Caco-2 (cell line): Measurements from ENCODE around the gene CERS6. TPM values are rescaled to one million over a fixed set of nuclear protein-coding genes. Genes with fewer than 3 reads are reported as not detected.

Experiments
- BruUV-seq: library from RNA; stranded (reverse); fragments of 400-500 nt; replicated peaks from 2 replicates; lab custom pipeline; 2021; lab: Mats Ljungman, UMichigan
- CTCF ChIA-PET: fragments of 300-600 bp; sonication (Branson Sonifier 250); formaldehyde crosslinking; loops from one replicate; lab custom pipeline; 2022; ENCODE audit warnings: antibody characterized with exemption; lab: Charles Lee
- POLR2A ChIA-PET: fragments of 300-600 bp; sonication (Branson Sonifier 250); formaldehyde crosslinking; loops from one replicate; lab custom pipeline; 2022; ENCODE audit warnings: antibody characterized with exemption; lab: Charles Lee
- DNase-seq, 2 experiments: peaks; one replicate each; pipeline versions ENCODE4 v3.0.0 to v3.0.0-alpha.2; 2020 to 2022
- H3K27me3 ChIP-seq: replicated peaks from 2 replicates; pipeline ENCODE4 v1.6.0; 2011; ENCODE audit warnings: low read length; ENCODE audit not compliant: control insufficient read depth, insufficient read depth
- H3K36me3 ChIP-seq: 2 replicates; pipeline ENCODE4 v1.5.1; 2011; ENCODE audit warnings: low read length; ENCODE audit not compliant: control insufficient read depth, insufficient read depth
- H3K4me1 ChIP-seq: fragments of 250-450 bp; sonication (Bioruptor Pico); 2 replicates; pipeline ENCODE4 v1.5.1; 2020; ENCODE audit warnings: mild to moderate bottlenecking
- H3K4me3 ChIP-seq: 2 replicates; pipeline ENCODE4 v1.5.1; 2011; ENCODE audit warnings: low read depth, mild to moderate bottlenecking, control low read depth, low read length
- H3K9me3 ChIP-seq: fragments of 250-450 bp; sonication (Bioruptor Pico); 2 replicates; pipeline ENCODE4 v1.5.1; 2020; ENCODE audit warnings: mild to moderate bottlenecking, moderate library complexity
- H3K27ac Mint-ChIP-seq: one replicate; pipeline ENCODE4 v1.8.0; 2022; ENCODE audit warnings: mixed read lengths; ENCODE audit not compliant: unreplicated experiment
- H3K27me3 Mint-ChIP-seq: one replicate; pipeline ENCODE4 v1.8.0; 2022; ENCODE audit warnings: mixed read lengths; ENCODE audit not compliant: insufficient read depth, unreplicated experiment
- H3K36me3 Mint-ChIP-seq: one replicate; pipeline ENCODE4 v1.8.0; 2022; ENCODE audit warnings: mild to moderate bottlenecking, mixed read lengths; ENCODE audit not compliant: insufficient read depth, unreplicated experiment
- H3K4me1 Mint-ChIP-seq: one replicate; pipeline ENCODE4 v1.8.0; 2022; ENCODE audit warnings: low read depth, mixed read lengths; ENCODE audit not compliant: unreplicated experiment
- H3K4me3 Mint-ChIP-seq: one replicate; pipeline ENCODE4 v1.8.0; 2022; ENCODE audit warnings: mild to moderate bottlenecking, moderate library complexity, mixed read lengths; ENCODE audit not compliant: unreplicated experiment
- H3K9me3 Mint-ChIP-seq: one replicate; pipeline ENCODE4 v1.8.0; 2022; ENCODE audit warnings: mixed read lengths; ENCODE audit not compliant: unreplicated experiment
- intact Hi-C: fragments of 100-400 bp; cut with micrococcal nuclease; formaldehyde crosslinking; loops from one replicate; pipeline ENCODE4 v1.10.0; 2022; ENCODE audit not compliant: unreplicated experiment
- total RNA-seq: library from RNA; stranded (reverse); gene quantifications from 2 replicates; pipeline ENCODE4 v1.2.3, GENCODE V29; 2022
- TF ChIP-seq, protein P1 (sequence below), 2 experiments: fragments of 200-600 bp in 1 of 2; IDR thresholded peaks; 1 replicate in 1 of 2; 2 replicates in 1 of 2; pipeline versions ENCODE4 v1.5.1 to v1.8.0; 2011 to 2022; ENCODE audit warnings: antibody characterized with exemption in 1 of 2, control low read depth in 1 of 2, inconsistent platforms in 1 of 2, low read depth in 1 of 2, low read length in 1 of 2, mild to moderate bottlenecking in 1 of 2, moderate library complexity in 1 of 2; ENCODE audit not compliant: insufficient read depth in 1 of 2, severe bottlenecking in 1 of 2, unreplicated experiment in 1 of 2

Gene CERS6
- total RNA-seq, 1 experiment from 2014 or later: 32.7 TPM

DNA sequence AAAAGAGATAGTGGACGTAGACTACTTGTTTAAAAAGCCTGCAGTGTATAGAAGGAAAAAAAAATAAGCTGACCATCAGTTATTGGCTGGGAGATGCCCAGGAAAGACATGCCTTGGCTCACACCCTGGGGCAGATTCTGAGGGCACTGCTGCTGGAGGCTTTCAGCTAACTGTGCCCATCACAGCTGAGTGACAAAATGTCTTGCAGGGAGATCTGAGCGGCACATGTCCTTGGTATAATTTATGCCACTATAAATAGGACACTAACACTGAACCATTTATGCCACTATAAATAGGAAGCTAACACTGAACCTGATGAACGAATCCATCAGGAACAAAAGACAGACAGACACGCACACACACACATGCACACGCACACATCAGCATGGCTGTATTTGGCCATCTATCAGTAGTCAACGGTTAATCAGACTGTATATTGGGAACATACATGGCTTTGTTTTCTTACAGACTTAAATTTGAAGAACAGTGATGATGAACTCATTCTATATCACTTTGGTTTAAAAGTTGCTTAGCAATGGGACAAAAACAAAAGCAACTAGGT, 278.2 kb downstream of the CERS6 start:
- Mint-ChIP-seq H3K4me3 (no peak overlapping the region), H3K27me3 (no peaks in the 10 kb centered on the region), H3K9me3 (no peaks in the 10 kb centered on the region), H3K4me1 (peaks cover 4% of the 10 kb centered on the region), H3K36me3 (peaks cover 9% of the 10 kb centered on the region), H3K27ac (no peak overlapping the region)
- no peaks in the 10 kb centered on the region for H3K9me3 ChIP-seq
- intact Hi-C loops: no loop called here
- TF ChIP-seq, protein P1, sequence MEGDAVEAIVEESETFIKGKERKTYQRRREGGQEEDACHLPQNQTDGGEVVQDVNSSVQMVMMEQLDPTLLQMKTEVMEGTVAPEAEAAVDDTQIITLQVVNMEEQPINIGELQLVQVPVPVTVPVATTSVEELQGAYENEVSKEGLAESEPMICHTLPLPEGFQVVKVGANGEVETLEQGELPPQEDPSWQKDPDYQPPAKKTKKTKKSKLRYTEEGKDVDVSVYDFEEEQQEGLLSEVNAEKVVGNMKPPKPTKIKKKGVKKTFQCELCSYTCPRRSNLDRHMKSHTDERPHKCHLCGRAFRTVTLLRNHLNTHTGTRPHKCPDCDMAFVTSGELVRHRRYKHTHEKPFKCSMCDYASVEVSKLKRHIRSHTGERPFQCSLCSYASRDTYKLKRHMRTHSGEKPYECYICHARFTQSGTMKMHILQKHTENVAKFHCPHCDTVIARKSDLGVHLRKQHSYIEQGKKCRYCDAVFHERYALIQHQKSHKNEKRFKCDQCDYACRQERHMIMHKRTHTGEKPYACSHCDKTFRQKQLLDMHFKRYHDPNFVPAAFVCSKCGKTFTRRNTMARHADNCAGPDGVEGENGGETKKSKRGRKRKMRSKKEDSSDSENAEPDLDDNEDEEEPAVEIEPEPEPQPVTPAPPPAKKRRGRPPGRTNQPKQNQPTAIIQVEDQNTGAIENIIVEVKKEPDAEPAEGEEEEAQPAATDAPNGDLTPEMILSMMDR (IDR thresholded peaks at IDR 0.05; ENCODE audit: insufficient read depth in 1 of 2, low read depth in 1 of 2, low read length in 1 of 2, severe bottlenecking in 1 of 2, unreplicated experiment in 1 of 2): no peak
- no TSS peak for BruUV-seq
- H3K36me3 ChIP-seq: no peaks in the 10 kb centered on the region; the same call in 1 of the 2 replicates
- H3K4me3 ChIP-seq: no peak overlapping the region
- H3K4me1 ChIP-seq: peaks cover 3% of the 10 kb centered on the region; the same call in 1 of the 2 replicates
- H3K27me3 ChIP-seq: no peaks in the 10 kb centered on the region
- no peak for DNase-seq
- POLR2A ChIA-PET: no interaction called here
- CTCF ChIA-PET: no interaction called here

DNA sequence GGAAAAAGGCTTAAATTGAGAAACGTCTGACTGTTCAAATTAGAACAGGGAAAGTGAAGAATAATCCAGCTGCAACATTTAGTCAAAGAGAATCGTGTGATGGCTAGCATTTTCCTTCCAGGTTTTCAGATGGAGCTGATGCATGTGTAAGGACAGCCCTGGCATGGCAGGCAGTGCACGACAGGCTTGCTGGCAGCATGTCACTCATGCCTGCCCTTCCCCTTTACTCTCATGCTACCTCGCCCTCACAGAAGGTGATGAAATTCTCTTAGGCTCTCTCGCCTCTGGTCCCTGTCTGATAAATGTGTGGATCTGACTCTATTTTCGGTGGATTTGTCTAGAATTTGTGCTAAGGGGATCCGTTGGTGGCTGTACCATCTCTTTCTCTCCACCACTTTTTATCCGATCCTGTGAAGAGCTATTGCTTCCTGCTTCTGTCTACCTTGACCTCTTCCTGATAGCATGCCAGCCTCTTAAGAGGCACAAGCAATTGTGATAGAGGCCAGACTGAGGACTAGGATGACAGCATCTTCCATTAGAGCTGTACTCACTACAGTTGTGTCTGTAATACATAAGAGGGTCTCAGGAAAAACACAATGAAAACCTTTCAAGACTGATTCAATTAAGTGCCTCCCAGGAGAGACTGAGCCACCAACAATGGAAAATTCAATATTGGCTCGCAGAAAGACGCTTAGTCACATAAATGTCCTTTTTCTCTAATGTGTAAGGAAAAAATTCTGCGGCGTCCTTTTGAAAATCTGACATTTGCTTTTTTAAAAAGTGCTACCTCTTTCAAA, 280.8 kb downstream of the CERS6 start:
- Histone ChIP-seq H3K9me3 (no peaks in the 10 kb centered on the region), H3K36me3 (no peaks in the 10 kb centered on the region; the same call in 1 of the 2 replicates), H3K4me3 (no peak overlapping the region), H3K27me3 (no peaks in the 10 kb centered on the region), H3K4me1 (no peaks in the 10 kb centered on the region)
- Mint-ChIP-seq H3K27me3 (no peaks in the 10 kb centered on the region), H3K36me3 (peaks cover 6% of the 10 kb centered on the region), H3K4me1 (no peaks in the 10 kb centered on the region), H3K9me3 (no peaks in the 10 kb centered on the region), H3K4me3 (no peak overlapping the region), H3K27ac (no peak overlapping the region)
- TF ChIP-seq, protein P1 (IDR thresholded peaks at IDR 0.05; ENCODE audit: insufficient read depth in 1 of 2, low read depth in 1 of 2, low read length in 1 of 2, severe bottlenecking in 1 of 2, unreplicated experiment in 1 of 2): no peak
- CTCF ChIA-PET: no interaction called here
- no TSS peak for BruUV-seq
- POLR2A ChIA-PET: no interaction called here
- intact Hi-C loops: no loop called here
- DNase-seq: no peak

DNA sequence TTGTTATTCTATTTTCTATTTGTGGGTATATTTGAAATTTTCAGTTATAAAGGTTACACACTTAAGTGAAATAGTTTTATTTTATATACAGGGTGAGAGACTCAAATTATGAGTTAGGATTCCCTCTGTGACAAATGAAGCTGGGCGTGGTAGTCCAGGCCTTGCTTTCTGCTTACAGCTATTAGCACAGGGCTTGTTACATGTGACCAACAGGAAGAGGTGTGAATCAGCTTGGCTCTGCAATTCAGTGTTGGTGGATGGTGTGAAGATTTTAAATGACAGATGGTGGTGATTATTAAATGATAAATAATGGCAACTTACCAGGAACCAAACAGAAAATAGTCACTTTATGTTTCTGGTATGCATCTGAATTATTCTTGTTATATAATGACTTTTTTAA, 282.0 kb downstream of the CERS6 start:
- Mint-ChIP-seq H3K27me3 (no peaks in the 10 kb centered on the region), H3K9me3 (no peaks in the 10 kb centered on the region), H3K27ac (no peak overlapping the region), H3K4me3 (no peak overlapping the region), H3K36me3 (peaks cover 6% of the 10 kb centered on the region), H3K4me1 (peaks cover 6% of the 10 kb centered on the region)
- Histone ChIP-seq H3K36me3 (no peaks in the 10 kb centered on the region), H3K9me3 (no peaks in the 10 kb centered on the region), H3K27me3 (no peaks in the 10 kb centered on the region), H3K4me1 (no peaks in the 10 kb centered on the region), H3K4me3 (no peak overlapping the region)
- POLR2A ChIA-PET: no interaction called here
- CTCF ChIA-PET: no interaction called here
- DNase-seq: no peak
- no TSS peak for BruUV-seq
- TF ChIP-seq, protein P1 (IDR thresholded peaks at IDR 0.05; ENCODE audit: insufficient read depth in 1 of 2, low read depth in 1 of 2, low read length in 1 of 2, severe bottlenecking in 1 of 2, unreplicated experiment in 1 of 2): no peak
- intact Hi-C loops: no loop called here
